ENCODE data around the gene HYAL3.

DNA sequence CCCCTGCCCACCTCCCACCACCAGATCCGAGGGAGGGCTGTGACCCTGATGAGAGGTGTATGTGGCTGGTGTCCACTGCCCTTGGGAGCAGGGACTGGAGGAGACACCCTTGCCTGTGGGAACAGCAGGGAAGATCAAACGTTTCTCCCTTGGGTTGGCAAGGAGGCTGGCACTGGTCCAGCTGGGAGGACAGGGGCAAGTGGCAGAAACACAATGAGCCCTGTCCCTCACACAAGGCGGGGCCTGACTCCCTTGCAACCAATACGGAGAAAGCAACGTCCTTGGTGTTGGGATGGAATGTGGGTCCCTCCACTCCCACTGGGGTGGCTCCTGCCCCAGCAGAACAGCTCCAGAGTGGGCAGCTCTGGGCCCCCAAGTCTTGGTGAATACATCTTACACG is 18.1 kb upstream of the HYAL3 start:
- TF ChIP-seq POLR2A (IDR thresholded peaks at IDR 0.05): no peak
- TF ChIP-seq, protein P1, sequence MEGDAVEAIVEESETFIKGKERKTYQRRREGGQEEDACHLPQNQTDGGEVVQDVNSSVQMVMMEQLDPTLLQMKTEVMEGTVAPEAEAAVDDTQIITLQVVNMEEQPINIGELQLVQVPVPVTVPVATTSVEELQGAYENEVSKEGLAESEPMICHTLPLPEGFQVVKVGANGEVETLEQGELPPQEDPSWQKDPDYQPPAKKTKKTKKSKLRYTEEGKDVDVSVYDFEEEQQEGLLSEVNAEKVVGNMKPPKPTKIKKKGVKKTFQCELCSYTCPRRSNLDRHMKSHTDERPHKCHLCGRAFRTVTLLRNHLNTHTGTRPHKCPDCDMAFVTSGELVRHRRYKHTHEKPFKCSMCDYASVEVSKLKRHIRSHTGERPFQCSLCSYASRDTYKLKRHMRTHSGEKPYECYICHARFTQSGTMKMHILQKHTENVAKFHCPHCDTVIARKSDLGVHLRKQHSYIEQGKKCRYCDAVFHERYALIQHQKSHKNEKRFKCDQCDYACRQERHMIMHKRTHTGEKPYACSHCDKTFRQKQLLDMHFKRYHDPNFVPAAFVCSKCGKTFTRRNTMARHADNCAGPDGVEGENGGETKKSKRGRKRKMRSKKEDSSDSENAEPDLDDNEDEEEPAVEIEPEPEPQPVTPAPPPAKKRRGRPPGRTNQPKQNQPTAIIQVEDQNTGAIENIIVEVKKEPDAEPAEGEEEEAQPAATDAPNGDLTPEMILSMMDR (IDR thresholded peaks at IDR 0.05): no peak
